ENCODE data around the gene THG1L. TPM values are rescaled to one million over a fixed set of nuclear protein-coding genes. Genes with fewer than 3 reads are reported as not detected.

Gene THG1L
- total and polyA plus RNA-seq, 2 of the 4 experiments (the other 2 are of a cell fraction) = 15.2 to 20.4 TPM

DNA sequence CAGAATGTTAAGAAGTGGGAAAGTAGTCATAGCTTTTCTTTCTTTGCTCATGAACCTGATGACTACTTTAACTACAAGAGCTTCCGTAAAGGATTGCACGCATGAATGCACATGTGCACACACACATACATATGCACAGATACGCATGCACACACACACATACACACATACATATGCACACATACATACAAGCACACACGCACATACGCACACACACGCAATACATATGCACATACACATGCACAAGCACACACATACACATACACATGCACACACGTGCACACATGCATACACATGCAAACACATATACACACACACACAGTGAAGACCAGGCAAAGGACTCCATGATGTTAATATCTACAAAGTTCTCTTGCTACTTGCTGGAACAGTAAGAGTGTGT is 35.2 kb downstream of the THG1L start:
- intact Hi-C loops (cut with micrococcal nuclease) (no loop called here), dilution Hi-C loops (cut with HindIII; ENCODE audit: low sequenced_read_pairs, unreplicated experiment) (no loop called here), in situ Hi-C loops (cut with MboI; ENCODE audit: low sequenced_read_pairs) (no loop called here)
- Histone ChIP-seq H2BK5ac (ENCODE audit: low read depth, low read length, poor library complexity, severe bottlenecking) (no peak overlapping the region), H2AFZ (replicated peaks; ENCODE audit: low read length, poor library complexity) (no peak overlapping the region), H2BK20ac (ENCODE audit: low read depth, low read length) (no peak overlapping the region), H3K4me1 (ENCODE audit: control insufficient read depth, insufficient read depth, low read length) (peaks cover 3% of the 10 kb centered on the region; the same call in 1 of the 2 replicates), H3K14ac (replicated peaks; ENCODE audit: low read depth, low read length) (no peak overlapping the region), H3K4ac (ENCODE audit: low read depth, low read length) (no peak overlapping the region), H4K5ac (ENCODE audit: low read depth, low read length) (no peak overlapping the region), H3K36me3 (ENCODE audit: control insufficient read depth, insufficient read depth, low read length) (no peaks in the 10 kb centered on the region), H3K4me3 (ENCODE audit: insufficient read depth, low read depth, low read length) (no peak overlapping the region), H2AK5ac (ENCODE audit: low read depth, low read length) (no peak overlapping the region), H4K20me1 (ENCODE audit: insufficient read depth, low read length) (no peaks in the 10 kb centered on the region), H3K9me1 (ENCODE audit: insufficient read depth, low read length) (peaks cover 6% of the 10 kb centered on the region; the same call in 1 of the 2 replicates), H3K18ac (ENCODE audit: low read depth, low read length) (no peak overlapping the region), H4K8ac (ENCODE audit: low read depth in 2 of 2, low read length in 2 of 2) (no peak overlapping the region), H3K79me1 (ENCODE audit: low read depth in 1 of 2, low read length in 2 of 2) (no peaks in the 10 kb centered on the region), H3K4me2 (ENCODE audit: low read depth, low read length) (no peak overlapping the region), H3K9ac (ENCODE audit: low read depth, low read length) (no peak overlapping the region), H3K27me3 (ENCODE audit: control insufficient read depth, insufficient read depth, low read length) (peaks cover 2% of the 10 kb centered on the region; the same call in 1 of the 2 replicates), H4K91ac (ENCODE audit: insufficient read depth, low read depth, low read length) (no peak overlapping the region), H3K9me3 (ENCODE audit: control insufficient read depth, insufficient read depth, low read length) (no peaks in the 10 kb centered on the region), H2BK15ac (ENCODE audit: low read depth, low read length) (no peak overlapping the region), H3K27ac (ENCODE audit: insufficient read depth, low read length) (no peak overlapping the region), H3K56ac (ENCODE audit: extremely low read depth, insufficient read depth, low read length) (no peak overlapping the region), H2BK120ac (ENCODE audit: low read depth, low read length) (no peak overlapping the region), H2AK9ac (replicated peaks; ENCODE audit: low read depth, low read length, poor library complexity) (no peak overlapping the region), H3K23ac (ENCODE audit: low read depth, low read length) (no peak overlapping the region)
- WGBS, 2 experiments (ENCODE audit: extremely low coverage in 2 of 2, insufficient read length in 1 of 2) = 88% methylated on average over 5 of the region's 7 CpGs; no CpG with 5 or more reads in 1 of the 2 experiments
- TF ChIP-seq NFE2L2 (IDR thresholded peaks at IDR 0.05; ENCODE audit: low read depth, low read length) = no peak
- no peak for TF ChIP-seq RFX5 (IDR thresholded peaks at IDR 0.05; ENCODE audit: low read depth, low read length)
- no peak for TF ChIP-seq RAD21 (IDR thresholded peaks at IDR 0.05; ENCODE audit: low read length)
- TF ChIP-seq POLR2A (IDR thresholded peaks at IDR 0.05; ENCODE audit: low read depth, low read length) = no peak
- TF ChIP-seq FOS (IDR thresholded peaks at IDR 0.05; ENCODE audit: low read depth, low read length) = no peak
- no peak for TF ChIP-seq MAFK (IDR thresholded peaks at IDR 0.05; ENCODE audit: low read depth, low read length)
- no peak for TF ChIP-seq SMC3 (IDR thresholded peaks at IDR 0.05; ENCODE audit: low read depth, low read length)
- TF ChIP-seq MAZ (IDR thresholded peaks at IDR 0.05; ENCODE audit: borderline replicate concordance, low read depth, low read length) = no peak
- POLR2A ChIA-PET (ENCODE audit: unreplicated experiment) = no interaction called here
- DNase-seq = no peak
- CTCF ChIA-PET = no interaction called here
- BruUV-seq (replicated peaks) = no TSS peak
- ATAC-seq (ENCODE audit: low read depth) = no peak

Data from IMR-90 (cell line).